PFSK-1 (cell line): Measurements from ENCODE around the gene KCNQ1OT1.

Experiments
- FOXP2 ChIP-seq: optimal IDR thresholded peaks from 2 replicates; pipeline ENCODE3; 2011; ENCODE audit warnings: borderline replicate concordance, control low read depth, inconsistent platforms; ENCODE audit not compliant: insufficient read depth; ENCODE audit errors: extremely low read length, extremely low read depth
- POLR2AphosphoS5 ChIP-seq: IDR thresholded peaks from 2 replicates; pipeline ENCODE4 v1.6.1; 2012; ENCODE audit warnings: low read depth, mild to moderate bottlenecking, control low read depth, low read length, moderate library complexity
- REST ChIP-seq, 2 experiments: IDR thresholded peaks; 2 replicates each; pipeline versions ENCODE4 v1.6.1 to v1.8.0; 2011 to 2012; ENCODE audit warnings: low read depth in 2 of 2, low read length in 2 of 2, control low read depth in 1 of 2, inconsistent platforms in 1 of 2, mild to moderate bottlenecking in 1 of 2, moderate library complexity in 1 of 2; ENCODE audit not compliant: insufficient read depth in 1 of 2
- SIN3A ChIP-seq: IDR thresholded peaks from 2 replicates; pipeline ENCODE4 v1.6.1; 2012; ENCODE audit warnings: mild to moderate bottlenecking, low read length, moderate library complexity, borderline replicate concordance; ENCODE audit not compliant: insufficient read depth
- TAF1 ChIP-seq: IDR thresholded peaks from 2 replicates; pipeline ENCODE4 v1.6.1; 2012; ENCODE audit warnings: low read length, control low read depth, borderline replicate concordance; ENCODE audit not compliant: insufficient read depth

The KCNQ1OT1 gene

GRCh38 chr11:2701898-2702434 lies 2.2 kb upstream of the KCNQ1OT1 start:
- no peak for TF ChIP-seq REST (IDR thresholded peaks at IDR 0.05; ENCODE audit: insufficient read depth in 1 of 2, low read depth in 2 of 2, low read length in 2 of 2)
- no peak for TF ChIP-seq TAF1
- TF ChIP-seq SIN3A, result no peak
- no peak for TF ChIP-seq POLR2AphosphoS5
- no peak for TF ChIP-seq FOXP2

GRCh38 chr11:2701230-2701629 lies 1.4 kb upstream of the KCNQ1OT1 start:
- TF ChIP-seq REST (IDR thresholded peaks at IDR 0.05; ENCODE audit: insufficient read depth in 1 of 2, low read depth in 2 of 2, low read length in 2 of 2), result no peak
- no peak for TF ChIP-seq FOXP2

GRCh38 chr11:2700415-2701211 lies 819 bp upstream of the KCNQ1OT1 start:
- TF ChIP-seq SIN3A, result no peak
- no peak for TF ChIP-seq TAF1
- peak; percentile 17 for TF ChIP-seq FOXP2
- no peak for TF ChIP-seq REST (IDR thresholded peaks at IDR 0.05; ENCODE audit: insufficient read depth in 1 of 2, low read depth in 2 of 2, low read length in 2 of 2)
- TF ChIP-seq POLR2AphosphoS5, result no peak

GRCh38 chr11:2699185-2699530 lies 636 bp downstream of the KCNQ1OT1 start:
- TF ChIP-seq FOXP2 (no peak), POLR2AphosphoS5 (no peak), SIN3A (no peak), TAF1 (no peak), REST (IDR thresholded peaks at IDR 0.05; ENCODE audit: insufficient read depth in 1 of 2, low read depth in 2 of 2, low read length in 2 of 2) (no peak)
